ENCODE results near the gene MAP7D1. TPM values are rescaled to one million over a fixed set of nuclear protein-coding genes. Genes with fewer than 3 reads are reported as not detected.

MAP7D1 gene
- polyA plus RNA-seq, 1 of the 3 experiments (the other 2 are of a cell fraction), result 69.9 TPM

- peak; percentile 37 for DNase-seq
- CTCF ChIA-PET, result interaction anchor here (0.6 to 2.4 kb wide), 9 partner anchors 10 to 74 kb away, joined by 3 to 12 read pairs (median 4); partner anchors contain the start of genes MAP7D1 and TRAPPC3
- POLR2A ChIA-PET, result interaction anchor here (1.0 to 1.5 kb wide), 4 partner anchors 36 to 129 kb away, joined by 3 to 5 read pairs (median 3); partner anchors contain the start of genes MAP7D1 and TRAPPC3
Observed at GRCh38 chr1:36223381-36223995, 67.5 kb downstream of the MAP7D1 start.

More at GRCh38 chr1:36223381-36223995, 67.5 kb downstream of the MAP7D1 start:
- Histone ChIP-seq H3F3A (replicated peaks; ENCODE audit: insufficient read depth) (peaks cover 10% of the 10 kb centered on the region), H3K4me1 (ENCODE audit: control insufficient read depth in 1 of 2, insufficient read depth in 2 of 2, low read depth in 1 of 2, low read length in 1 of 2) (peaks cover 8 to 9% of the 10 kb centered on the region in 2 experiments; a peak in 2 of 4 replicates), H4K20me1 (ENCODE audit: insufficient read depth) (peaks cover 37% of the 10 kb centered on the region), H3K27ac (ENCODE audit: low read depth in 2 of 2, low read length in 1 of 2) (peak overlapping the region; percentile 91 to 97), H2AFZ (ENCODE audit: low read depth) (peak overlapping the region; percentile 90), H3K4me2 (peak overlapping the region; percentile 68), H3K27me3 (ENCODE audit: insufficient read depth) (no peaks in the 10 kb centered on the region), H3K4me3 (ENCODE audit: low read depth in 2 of 2, low read length in 1 of 2) (peak overlapping the region; percentile 69 to 75), H3K9ac (peak overlapping the region; percentile 91), H3K9me2 (no peaks in the 10 kb centered on the region), H3K9me3 (no peaks in the 10 kb centered on the region), H3K79me2 (ENCODE audit: insufficient read depth) (peaks cover 41% of the 10 kb centered on the region), H3K36me3 (replicated peaks in 1 of 2; ENCODE audit: control insufficient read depth in 1 of 2, insufficient read depth in 2 of 2, low read length in 1 of 2) (peaks cover 0 to 26% of the 10 kb centered on the region in 2 experiments)
- no peak for TF ChIP-seq MAX (IDR thresholded peaks at IDR 0.05; ENCODE audit: low read depth)
- TF ChIP-seq RAD21 (IDR thresholded peaks at IDR 0.05; ENCODE audit: low read length), result no peak
- TF ChIP-seq EP300 (IDR thresholded peaks at IDR 0.05; ENCODE audit: borderline replicate concordance in 1 of 2, low read depth in 1 of 2, low read length in 1 of 2), result no peak
- TF ChIP-seq MXI1 (IDR thresholded peaks at IDR 0.05; ENCODE audit: low read depth, low read length), result no peak
- TF ChIP-seq USF2 (IDR thresholded peaks at IDR 0.05; ENCODE audit: borderline replicate concordance, low read depth, low read length), result no peak
- TF ChIP-seq NFIC (IDR thresholded peaks at IDR 0.05; ENCODE audit: borderline replicate concordance), result no peak
- TF ChIP-seq TCF12 (IDR thresholded peaks at IDR 0.05), result no peak
- TF ChIP-seq SIN3A (IDR thresholded peaks at IDR 0.05; ENCODE audit: borderline replicate concordance, low read depth, low read length), result no peak
- TF ChIP-seq CTCF (IDR thresholded peaks at IDR 0.05), result no peak
- TF ChIP-seq FOSL2 (IDR thresholded peaks at IDR 0.05; ENCODE audit: borderline replicate concordance, low read depth), result no peak
- TF ChIP-seq RFX5 (IDR thresholded peaks at IDR 0.05; ENCODE audit: low read length), result no peak
- TF ChIP-seq TAF1 (IDR thresholded peaks at IDR 0.05; ENCODE audit: borderline replicate concordance, low read depth, low read length), result no peak
- no peak for TF ChIP-seq REST (IDR thresholded peaks at IDR 0.05; ENCODE audit: low read depth, low read length)
- TF ChIP-seq USF1 (IDR thresholded peaks at IDR 0.05; ENCODE audit: borderline replicate concordance, low read depth), result no peak
- TF ChIP-seq JUND (IDR thresholded peaks at IDR 0.05), result no peak
- no peak for TF ChIP-seq POLR2AphosphoS5 (IDR thresholded peaks at IDR 0.05; ENCODE audit: low read depth, low read length)
- no peak for TF ChIP-seq TEAD4 (IDR thresholded peaks at IDR 0.05; ENCODE audit: borderline replicate concordance, insufficient read depth)
- WGBS (ENCODE audit: low lambda C conversion rate), result 7% methylated on average over 16 of the region's 16 CpGs

All from SK-N-SH (cell line).